GM12801 (cell line): Measurements from ENCODE around the gene RIPK3.

Experiments used
- CTCF ChIP-seq: IDR thresholded peaks from one replicate; pipeline ENCODE4 v1.5.1; 2011; ENCODE audit warnings: control low read depth; ENCODE audit not compliant: insufficient read length; ENCODE audit errors: extremely low read depth

The RIPK3 gene

GRCh38 chr14:24381363-24382063 is 41.7 kb upstream of the RIPK3 start:
- no peak for TF ChIP-seq CTCF

DNA sequence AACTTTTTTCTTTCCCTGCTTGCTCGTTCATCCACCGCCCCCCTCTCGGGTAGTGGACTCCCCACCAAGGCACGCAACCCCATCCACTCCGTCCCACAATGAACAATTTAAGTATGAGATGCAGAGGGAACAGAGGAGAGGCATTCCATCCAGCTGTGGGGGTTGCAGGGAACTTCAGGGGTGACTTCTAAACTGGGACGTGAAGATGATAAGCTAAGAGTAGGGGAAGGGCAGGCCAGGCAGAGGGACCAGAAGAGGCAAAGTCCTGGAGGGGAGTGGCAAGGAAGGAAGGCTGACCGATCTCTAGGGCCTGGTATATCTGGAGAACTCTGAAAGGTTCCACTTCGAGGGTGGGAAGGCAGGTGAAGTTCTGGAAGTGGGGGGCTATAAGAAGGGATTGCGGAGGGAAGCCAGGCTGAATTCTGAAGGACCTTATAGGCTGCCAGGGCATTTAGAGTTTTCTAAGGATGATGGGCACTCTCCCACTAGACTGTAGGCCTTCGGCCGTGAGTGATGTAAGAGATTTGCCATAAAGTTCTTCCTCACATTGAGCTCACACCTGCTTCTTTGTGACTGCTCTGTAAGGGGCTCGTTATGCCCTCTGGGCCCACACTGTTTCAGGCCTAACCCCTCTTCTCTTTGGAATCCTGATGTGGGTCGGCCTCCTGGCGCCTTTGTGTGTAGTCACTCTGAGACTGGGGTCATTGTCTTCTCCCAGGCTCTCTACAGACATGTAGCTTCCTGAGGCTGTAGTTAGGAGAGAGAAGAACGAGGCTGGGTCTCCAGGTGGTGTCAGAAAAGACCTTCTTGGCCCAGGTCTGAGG is 40.3 kb upstream of the RIPK3 start:
- no peak for TF ChIP-seq CTCF

DNA sequence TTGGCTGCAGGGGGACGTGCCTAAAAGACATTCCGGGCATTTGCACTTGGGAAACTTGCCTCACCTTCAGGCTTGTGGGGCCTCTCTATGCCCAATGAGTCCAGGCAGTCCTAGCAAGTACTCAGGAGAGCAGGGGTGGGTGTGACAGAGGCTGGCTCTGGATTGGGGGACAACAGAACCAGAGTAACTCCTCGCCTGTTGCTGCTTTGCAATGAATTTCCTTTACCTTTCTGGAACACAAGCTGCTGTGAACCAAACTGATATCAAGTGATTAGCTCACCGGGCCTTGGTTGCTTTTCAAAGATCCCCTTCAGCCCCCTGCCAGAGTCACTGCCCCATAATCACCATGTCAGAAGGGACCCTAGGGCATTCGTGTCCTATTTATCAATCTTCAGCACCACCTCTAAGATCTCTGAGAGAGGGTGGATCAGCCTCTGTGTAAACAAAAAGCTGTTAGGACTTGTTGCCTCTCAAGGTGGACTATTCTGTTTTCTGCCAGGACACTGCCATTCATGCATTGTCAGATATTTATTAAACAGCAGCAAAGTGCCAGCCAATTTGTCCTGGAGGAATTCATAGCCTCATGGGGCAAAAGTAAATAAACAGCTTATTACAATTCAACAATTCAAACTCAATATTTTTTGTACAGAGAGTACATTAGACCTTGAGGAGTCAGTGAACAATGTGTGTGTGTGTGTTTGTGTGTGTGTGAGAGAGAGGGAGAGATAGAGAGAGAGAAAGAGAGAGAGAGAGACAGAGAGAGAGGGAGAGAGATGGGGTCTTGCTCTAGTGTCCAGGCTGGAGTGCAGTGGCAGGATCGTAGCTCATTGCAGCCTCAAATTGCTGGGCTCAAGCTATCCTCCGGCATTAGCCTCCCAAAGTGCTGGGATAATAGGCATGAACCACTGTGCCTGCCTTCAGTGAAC is 39.5 kb upstream of the RIPK3 start:
- no peak for TF ChIP-seq CTCF

DNA sequence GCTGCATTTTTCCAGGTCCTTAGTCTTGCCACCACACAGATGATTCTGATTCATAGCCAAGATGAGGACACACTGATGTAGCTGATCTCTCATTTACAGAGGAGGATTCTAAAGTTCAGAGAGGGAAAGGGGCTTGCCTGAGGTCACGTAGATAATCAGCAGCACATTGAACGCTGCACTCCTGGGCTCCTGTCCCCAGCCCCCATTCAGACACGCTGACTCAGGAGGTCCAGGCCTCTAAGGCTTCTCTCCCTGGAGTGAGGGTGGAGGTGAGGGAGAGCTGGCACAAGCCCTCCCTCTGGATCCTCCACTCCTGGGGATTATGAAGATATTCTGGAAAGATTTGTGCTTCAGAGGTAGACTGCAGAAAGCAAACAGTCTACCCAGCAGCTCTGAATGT is 38.5 kb upstream of the RIPK3 start:
- no peak for TF ChIP-seq CTCF

DNA sequence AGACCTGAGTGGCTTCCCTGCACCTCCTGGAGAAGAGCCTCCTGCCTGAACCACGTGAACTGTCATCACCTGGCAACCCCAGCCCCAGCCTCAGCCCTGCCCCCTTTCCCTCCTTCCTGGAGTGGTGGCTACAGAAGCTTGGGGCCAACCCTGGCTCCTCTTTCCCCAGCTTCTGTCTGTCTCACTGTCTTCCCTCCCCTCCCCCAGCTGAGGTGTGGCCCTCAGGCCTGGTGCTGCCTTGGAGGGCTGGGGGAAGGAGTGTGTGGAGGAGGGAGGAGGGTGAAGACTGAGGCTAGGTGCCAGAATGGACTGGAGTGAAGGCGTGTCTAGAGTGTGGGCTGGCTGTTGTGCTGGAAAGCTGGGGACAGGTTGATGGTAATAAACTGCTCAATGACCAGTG is 37.9 kb upstream of the RIPK3 start:
- no peak for TF ChIP-seq CTCF

DNA sequence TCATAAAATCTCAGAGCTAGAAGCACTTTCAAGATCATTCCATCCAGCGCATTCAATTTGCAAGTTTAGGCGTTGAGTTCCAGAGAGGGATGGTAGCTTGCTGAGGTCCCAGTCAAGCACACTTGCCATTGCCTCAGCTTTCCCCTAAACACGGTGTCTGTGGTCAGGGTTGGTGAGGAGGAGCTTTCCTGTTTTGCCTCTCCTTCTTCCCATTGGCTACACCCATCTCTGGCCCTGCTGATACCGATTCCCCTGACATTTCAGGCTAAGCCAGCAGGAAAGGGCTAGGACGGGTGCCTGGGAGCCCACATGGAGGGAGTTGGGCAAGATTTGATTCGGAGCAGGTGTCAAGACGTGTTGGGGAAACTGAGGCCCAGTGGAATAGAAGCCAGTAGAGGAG is 37.3 kb upstream of the RIPK3 start:
- no peak for TF ChIP-seq CTCF
